T-cell (primary cell): ENCODE results near the gene FAN1. TPM values are rescaled to one million over a fixed set of nuclear protein-coding genes. Genes with fewer than 3 reads are reported as not detected.

Source experiments
- ATAC-seq, 4 experiments: fragments of 200-7000 bp in 3 of 4; fragments of 150-1000 bp in 1 of 4; cut with Tn5 transposase; replicated peaks in 1 of 4; 1 replicate in 3 of 4; 2 replicates in 1 of 4; pipeline ENCODE4 v1.10.0; 2021; ENCODE audit warnings: moderate library complexity in 3 of 4, mild to moderate bottlenecking in 2 of 4, moderate number of reproducible peaks in 1 of 4
- CTCF ChIA-PET, 2 donors: fragments of 300-600 bp; sonication (Branson Sonifier 250); formaldehyde crosslinking; loops; one replicate each; lab custom pipeline; 2022; ENCODE audit warnings: antibody characterized with exemption in 2 of 2; lab: Charles Lee
- POLR2A ChIA-PET, 2 donors: fragments of 300-600 bp; sonication (Branson Sonifier 250); formaldehyde crosslinking; loops; one replicate each; lab custom pipeline; 2022; ENCODE audit warnings: antibody characterized with exemption in 2 of 2; lab: Charles Lee
- DNase-seq, 35 experiments: peaks; one replicate each; pipeline versions ENCODE4 v3.0.0 to v3.0.0-alpha.2; 2013 to 2023
- H3K27ac ChIP-seq: one replicate; pipeline ENCODE4 v1.5.1; 2013; ENCODE audit warnings: low read length
- H3K27me3 ChIP-seq, 2 experiments: replicated peaks in 1 of 2; 1 replicate in 1 of 2; 2 replicates in 1 of 2; pipeline versions ENCODE4 v1.6.1 to v1.7.0; 2013; ENCODE audit warnings: low read length in 1 of 2, mixed read lengths in 1 of 2; ENCODE audit not compliant: control insufficient read depth in 2 of 2, insufficient read depth in 2 of 2; ENCODE audit errors: extremely low read depth in 1 of 2
- H3K36me3 ChIP-seq, 2 donors: 1 replicate in 1 of 2; 2 replicates in 1 of 2; pipeline versions ENCODE4 v1.6.1 to v1.7.0; 2013; ENCODE audit warnings: low read length in 1 of 2; ENCODE audit not compliant: control insufficient read depth in 2 of 2, insufficient read depth in 1 of 2; ENCODE audit errors: extremely low read depth in 1 of 2
- H3K4me1 ChIP-seq, 2 experiments: 1 replicate in 1 of 2; 2 replicates in 1 of 2; pipeline versions ENCODE4 v1.6.1 to v1.7.0; 2013; ENCODE audit warnings: low read length in 2 of 2, mixed read lengths in 1 of 2; ENCODE audit not compliant: insufficient read depth in 2 of 2, control insufficient read depth in 1 of 2; ENCODE audit errors: extremely low read depth in 1 of 2
- H3K4me3 ChIP-seq, 2 donors: 1 replicate in 1 of 2; 2 replicates in 1 of 2; pipeline versions ENCODE4 v1.5.1 to v1.7.0; 2013; ENCODE audit warnings: mild to moderate bottlenecking in 2 of 2, low read length in 1 of 2, moderate library complexity in 1 of 2; ENCODE audit not compliant: control insufficient read depth in 1 of 2; ENCODE audit errors: extremely low read depth in 1 of 2
- H3K9me3 ChIP-seq: 2 replicates; pipeline ENCODE4 v1.7.0; 2013
- H3K27ac Mint-ChIP-seq, 2 donors: one replicate each; pipeline ENCODE4 v1.8.0; 2020 to 2021; ENCODE audit warnings: mild to moderate bottlenecking in 2 of 2, mixed read lengths in 2 of 2
- H3K27me3 Mint-ChIP-seq, 2 donors: one replicate each; pipeline ENCODE4 v1.8.0; 2021 to 2022; ENCODE audit warnings: mixed read lengths in 2 of 2
- H3K36me3 Mint-ChIP-seq: one replicate; pipeline ENCODE4 v1.8.0; 2021; ENCODE audit warnings: mixed read lengths
- H3K4me1 Mint-ChIP-seq, 3 donors: one replicate each; pipeline ENCODE4 v1.8.0; 2020 to 2022; ENCODE audit warnings: mixed read lengths in 3 of 3, mild to moderate bottlenecking in 1 of 3
- H3K4me3 Mint-ChIP-seq, 3 donors: one replicate each; pipeline ENCODE4 v1.8.0; 2020 to 2022; ENCODE audit warnings: mild to moderate bottlenecking in 3 of 3, mixed read lengths in 3 of 3, moderate library complexity in 3 of 3
- H3K9me3 Mint-ChIP-seq, 3 donors: one replicate each; pipeline ENCODE4 v1.8.0; 2020 to 2022; ENCODE audit warnings: mixed read lengths in 3 of 3
- WGBS: methylation state at CpG from one replicate; pipeline ENCODE4 v1.1.5; 2013; ENCODE audit warnings: missing lambda C conversion rate; ENCODE audit not compliant: insufficient coverage; 5-methylcytosine and 5-hydroxymethylcytosine counted together
- total RNA-seq, 35 experiments: library from RNA in 6 of 35; stranded (reverse) in 6 of 35; fragments of 120-200 nt in 1 of 35; gene quantifications; one replicate each; pipeline versions ENCODE4 v1.2.1 to v1.2.4 and lab custom pipeline; 2013 to 2026

FAN1 gene
- total RNA-seq, 5 donors from 2014 or later (not counting 1 experiment from before 2014, with no cell fraction given), result 21.2 to 31.2 (median 26.7) TPM

DNA sequence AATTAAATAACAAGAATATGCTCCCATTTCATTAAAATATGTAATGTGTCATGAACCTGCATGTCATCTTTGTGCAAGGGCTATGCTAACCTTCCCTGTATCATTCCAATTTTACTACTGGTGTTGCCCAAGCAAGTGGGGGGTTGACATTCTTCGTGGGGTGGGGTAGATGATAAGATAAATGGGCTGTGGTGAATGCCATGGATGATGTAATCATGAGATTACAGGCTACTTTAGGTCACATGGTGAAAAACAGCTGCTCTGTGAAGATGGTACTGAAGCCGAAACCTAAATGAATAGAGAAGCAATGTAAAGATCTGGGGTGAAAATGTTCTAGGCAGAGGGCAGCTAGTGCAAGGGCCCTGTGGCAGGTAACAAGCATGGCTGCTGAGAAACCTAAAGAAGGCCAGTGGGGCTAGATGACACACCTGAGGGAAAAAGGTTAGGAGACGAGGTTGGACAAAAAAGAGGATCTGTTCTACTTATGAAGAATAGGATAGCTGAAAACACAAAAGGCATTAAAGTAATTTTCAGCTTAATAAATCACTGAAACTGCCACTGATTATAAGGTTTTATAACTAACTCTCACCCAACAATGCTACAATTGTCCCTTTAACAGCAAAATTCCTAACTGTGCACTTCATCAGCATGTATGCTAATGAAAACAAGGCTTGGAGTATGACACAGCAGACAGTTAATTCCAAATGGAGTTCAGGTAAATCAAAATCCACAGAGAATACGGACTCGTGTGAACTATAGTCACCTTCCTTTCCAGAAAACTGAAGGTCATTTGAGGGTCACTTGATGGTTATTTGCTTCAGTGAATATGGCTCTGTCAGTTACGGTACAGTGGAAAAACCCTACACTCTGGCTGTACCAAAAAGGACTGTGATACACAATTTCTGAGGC lies 52.8 kb downstream of the FAN1 start:
- peaks cover 0 to 4% (median 0%) of the 10 kb centered on the region in 3 donors for H3K4me1 Mint-ChIP-seq
- Histone ChIP-seq H3K27ac (no peak overlapping the region), H3K27me3 (no peaks in the 10 kb centered on the region), H3K9me3 (no peaks in the 10 kb centered on the region), H3K4me1 (no peaks in the 10 kb centered on the region), H3K36me3 (peaks cover 16 to 73% of the 10 kb centered on the region in 2 donors), H3K4me3 (no peak overlapping the region)
- ATAC-seq, result no peak
- H3K36me3 Mint-ChIP-seq, result peaks cover 77% of the 10 kb centered on the region
- H3K27ac Mint-ChIP-seq, result peak overlapping the region; percentile 6 to 34
- no peaks in the 10 kb centered on the region for H3K27me3 Mint-ChIP-seq
- no peak for DNase-seq
- ChIA-PET POLR2A (interaction anchor here (0.6 kb wide), 2 partner anchors 10 to 49 kb away, joined by 3 read pairs; no protein-coding TSS in a partner anchor), CTCF (no interaction called here)
- WGBS, result 100% methylated on average over 1 of the region's 6 CpGs
- H3K9me3 Mint-ChIP-seq, result no peaks in the 10 kb centered on the region
- no peak overlapping the region for H3K4me3 Mint-ChIP-seq

- peaks cover 3 to 66% of the 10 kb centered on the region in 2 donors for H3K36me3 ChIP-seq
- Mint-ChIP-seq H3K4me3 (no peak overlapping the region), H3K27ac (no peak overlapping the region), H3K27me3 (no peaks in the 10 kb centered on the region), H3K9me3 (no peaks in the 10 kb centered on the region), H3K4me1 (peaks cover 5 to 22% (median 7%) of the 10 kb centered on the region in 3 donors), H3K36me3 (peaks cover 70% of the 10 kb centered on the region)
- POLR2A ChIA-PET, result no interaction called here
- peaks cover 9 to 11% of the 10 kb centered on the region in 2 experiments for H3K4me1 ChIP-seq
- DNase-seq (no peak), ATAC-seq (no peak)
- H3K4me3 ChIP-seq, result no peak overlapping the region
- no peaks in the 10 kb centered on the region for H3K27me3 ChIP-seq
- CTCF ChIA-PET, result no interaction called here
- no peaks in the 10 kb centered on the region for H3K9me3 ChIP-seq
- H3K27ac ChIP-seq, result no peak overlapping the region
- WGBS, result 100% methylated on average over 4 of the region's 5 CpGs
Measured at GRCh38 chr15:30958219-30958618, 54.5 kb downstream of the FAN1 start.

DNA sequence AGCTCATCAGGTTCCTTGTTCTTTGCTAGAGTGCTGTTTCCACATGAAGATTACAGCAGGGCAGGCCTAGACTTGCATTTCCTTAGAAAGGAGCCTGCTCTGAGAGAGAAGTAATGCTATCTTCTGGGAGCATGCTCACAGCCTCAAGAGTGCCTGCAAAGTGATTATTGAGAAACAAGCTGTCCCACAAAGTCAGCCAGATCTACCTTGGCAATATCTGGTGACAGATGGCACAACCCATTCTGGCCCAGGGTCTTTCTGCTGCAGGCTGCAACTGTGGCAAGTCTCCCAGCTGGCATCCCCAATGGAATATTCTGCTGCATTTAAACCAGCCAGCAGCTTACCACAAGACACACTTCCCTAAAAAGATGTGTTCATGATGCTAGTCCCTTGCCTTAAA lies 58.4 kb downstream of the FAN1 start:
- Histone ChIP-seq H3K27me3 (no peaks in the 10 kb centered on the region), H3K4me1 (peaks cover 11 to 12% of the 10 kb centered on the region in 2 experiments), H3K27ac (no peak overlapping the region), H3K36me3 (peaks cover 0 to 55% of the 10 kb centered on the region in 2 donors), H3K9me3 (no peaks in the 10 kb centered on the region), H3K4me3 (no peak overlapping the region)
- CTCF ChIA-PET, result no interaction called here
- DNase-seq (no peak), ATAC-seq (no peak)
- Mint-ChIP-seq H3K4me3 (no peak overlapping the region), H3K27ac (no peak overlapping the region), H3K36me3 (peaks cover 60% of the 10 kb centered on the region), H3K27me3 (no peaks in the 10 kb centered on the region), H3K4me1 (peaks cover 17 to 36% (median 19%) of the 10 kb centered on the region in 3 donors), H3K9me3 (no peaks in the 10 kb centered on the region)
- POLR2A ChIA-PET, result no interaction called here

DNA sequence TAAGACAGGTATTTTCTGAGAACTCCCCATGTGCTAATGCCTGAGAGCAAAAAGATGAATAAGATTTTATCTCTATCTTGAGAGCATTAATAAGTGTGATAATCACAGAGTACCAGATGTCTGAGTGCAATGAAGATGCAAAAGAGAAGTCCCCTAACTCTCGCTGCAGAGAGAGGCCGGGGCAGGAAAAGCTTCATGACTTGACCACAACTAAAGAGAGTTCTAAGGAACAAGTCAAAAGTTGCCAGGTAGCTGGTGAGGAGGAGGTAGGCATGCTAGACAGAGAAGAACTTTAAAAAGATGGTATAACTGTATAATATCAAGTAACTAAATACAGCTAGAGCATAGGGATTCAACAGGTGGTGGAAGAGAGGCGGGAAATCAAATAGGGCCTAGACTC lies 58.9 kb downstream of the FAN1 start:
- Histone ChIP-seq H3K27me3 (no peaks in the 10 kb centered on the region), H3K4me3 (no peak overlapping the region), H3K36me3 (peaks cover 0 to 51% of the 10 kb centered on the region in 2 donors), H3K9me3 (no peaks in the 10 kb centered on the region), H3K4me1 (peaks cover 11 to 12% of the 10 kb centered on the region in 2 experiments), H3K27ac (no peak overlapping the region)
- ATAC-seq (peak in 3 of 4 experiments; percentile 35 to 70 (median 66)), DNase-seq (peak in 1 of 35 experiments; percentile 14)
- peaks cover 17 to 36% (median 19%) of the 10 kb centered on the region in 3 donors for H3K4me1 Mint-ChIP-seq
- ChIA-PET POLR2A (no interaction called here), CTCF (interaction anchor here in 1 of 2 donors (0.9 kb wide), 1 partner anchor 165 kb away, joined by 3 read pairs; no protein-coding TSS in a partner anchor)
- H3K9me3 Mint-ChIP-seq, result no peaks in the 10 kb centered on the region
- no peaks in the 10 kb centered on the region for H3K27me3 Mint-ChIP-seq
- H3K4me3 Mint-ChIP-seq, result peak overlapping the region in 1 of 3 donors; percentile 28
- no CpG with 5 or more reads among the region's 3 CpGs for WGBS
- H3K27ac Mint-ChIP-seq, result peak overlapping the region in 1 of 2 donors; percentile 40
- H3K36me3 Mint-ChIP-seq, result peaks cover 57% of the 10 kb centered on the region

- no peak overlapping the region for H3K27ac Mint-ChIP-seq
- no peak overlapping the region for H3K27ac ChIP-seq
- H3K9me3 ChIP-seq, result no peaks in the 10 kb centered on the region
- no peak for DNase-seq
- H3K36me3 ChIP-seq, result peaks cover 0 to 45% of the 10 kb centered on the region in 2 donors
- H3K4me1 Mint-ChIP-seq, result peaks cover 19 to 36% (median 21%) of the 10 kb centered on the region in 3 donors
- no peak for ATAC-seq
- H3K9me3 Mint-ChIP-seq, result no peaks in the 10 kb centered on the region
- H3K27me3 Mint-ChIP-seq, result no peaks in the 10 kb centered on the region
- H3K36me3 Mint-ChIP-seq, result peaks cover 52% of the 10 kb centered on the region
- peaks cover 12 to 14% of the 10 kb centered on the region in 2 experiments for H3K4me1 ChIP-seq
- H3K4me3 ChIP-seq, result no peak overlapping the region
- WGBS, result no CpG with 5 or more reads among the region's 3 CpGs
- ChIA-PET CTCF (interaction anchor here in 1 of 2 donors (0.6 to 0.9 kb wide), 2 partner anchors 32 to 164 kb away, joined by 3 read pairs; no protein-coding TSS in a partner anchor), POLR2A (interaction anchor here in 1 of 2 donors (0.6 to 1.1 kb wide), 2 partner anchors 14 to 17 kb away, joined by 3 to 5 read pairs; no protein-coding TSS in a partner anchor)
- no peak overlapping the region for H3K4me3 Mint-ChIP-seq
- no peaks in the 10 kb centered on the region for H3K27me3 ChIP-seq
Measured at GRCh38 chr15:30963681-30964080, 60.0 kb downstream of the FAN1 start.

DNA sequence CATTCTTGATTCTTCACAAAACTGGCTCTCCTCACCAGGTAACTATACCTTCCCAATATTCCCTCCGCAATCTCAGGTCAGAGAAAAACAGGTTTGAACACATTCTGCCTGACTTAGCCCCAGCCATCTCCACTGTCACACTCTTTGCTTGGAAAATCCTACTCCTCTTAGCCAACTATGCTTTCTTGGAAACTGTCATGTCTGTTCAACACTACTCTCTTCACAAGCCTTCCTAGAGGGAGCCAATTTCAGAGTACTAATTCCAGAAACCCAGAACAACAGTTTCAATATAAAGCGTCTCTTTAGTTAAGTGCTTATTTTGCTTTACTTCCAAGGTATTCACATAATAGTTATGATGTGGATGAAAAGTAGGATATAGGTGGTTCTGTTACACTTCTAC lies 66.0 kb downstream of the FAN1 start:
- no peaks in the 10 kb centered on the region for H3K9me3 Mint-ChIP-seq
- POLR2A ChIA-PET, result no interaction called here
- CTCF ChIA-PET, result no interaction called here
- H3K27ac ChIP-seq, result no peak overlapping the region
- no peaks in the 10 kb centered on the region for H3K27me3 ChIP-seq
- peaks cover 0 to 5% of the 10 kb centered on the region in 2 experiments for H3K4me1 ChIP-seq
- H3K27me3 Mint-ChIP-seq, result no peaks in the 10 kb centered on the region
- 100% methylated on average over 1 of the region's 2 CpGs for WGBS
- no peaks in the 10 kb centered on the region for H3K9me3 ChIP-seq
- DNase-seq (no peak), ATAC-seq (no peak)
- H3K36me3 ChIP-seq, result peaks cover 0 to 43% of the 10 kb centered on the region in 2 donors
- H3K4me1 Mint-ChIP-seq, result peaks cover 15 to 31% (median 25%) of the 10 kb centered on the region in 3 donors
- no peak overlapping the region for H3K4me3 ChIP-seq
- no peak overlapping the region for H3K4me3 Mint-ChIP-seq
- H3K27ac Mint-ChIP-seq, result peak overlapping the region in 1 of 2 donors; percentile 42
- H3K36me3 Mint-ChIP-seq, result peaks cover 56% of the 10 kb centered on the region
